HCT116 (cell line): Measurements from ENCODE around the gene ZHX3. TPM values are rescaled to one million over a fixed set of nuclear protein-coding genes. Genes with fewer than 3 reads are reported as not detected.

Experiments
- ATAC-seq: fragments of 200-7000 bp; cut with Tn5 transposase; 2 replicates; pipeline ENCODE4 v1.9.1; 2020; ENCODE audit warnings: mild to moderate bottlenecking, moderate library complexity
- BruUV-seq: library from RNA; stranded (reverse); fragments of 400-500 nt; replicated peaks from 2 replicates; lab custom pipeline; 2021; lab: Mats Ljungman, UMichigan
- CTCF ChIA-PET: fragments of 300-600 bp; sonication (Branson Sonifier 250); formaldehyde crosslinking; loops from one replicate; lab custom pipeline; 2021; ENCODE audit warnings: antibody characterized with exemption; lab: Charles Lee
- POLR2A ChIA-PET: fragments of 300-600, 350-600 bp; sonication (Branson Sonifier 250); formaldehyde crosslinking; loops from one replicate; lab custom pipeline; 2021; ENCODE audit warnings: antibody characterized with exemption; lab: Charles Lee
- RAD21 ChIA-PET, 2 experiments: fragments of 300-600 bp; sonication (Branson Sonifier 250); formaldehyde crosslinking; loops; one replicate each; lab custom pipeline; 2023; ENCODE audit warnings: low total read pairs in 2 of 2; ENCODE audit not compliant: uncharacterized antibody in 2 of 2, unreplicated experiment in 2 of 2, low non-redundant PET in 1 of 2; lab: Charles Lee
- DNase-seq: peaks from one replicate; pipeline ENCODE4 v3.0.0-alpha.2; 2010; ENCODE audit warnings: low read depth, low spot score
- H2AFZ ChIP-seq: fragments of 200-600 bp; shearing (Covaris generic), sonication (generic); 2 replicates; pipeline ENCODE4 v1.6.1; 2017; ENCODE audit warnings: low read depth, mixed run types, mixed read lengths, antibody characterized with exemption, low read length; ENCODE audit not compliant: poor library complexity, severe bottlenecking
- H3K27ac ChIP-seq: 2 replicates; pipeline ENCODE4 v1.5.1; 2012; ENCODE audit warnings: low read depth, low read length
- H3K27me3 ChIP-seq: fragments of 200-600 bp; sonication (generic); 2 replicates; pipeline ENCODE4 v1.6.1; 2016; ENCODE audit warnings: mixed run types, low read length, mixed read lengths; ENCODE audit not compliant: insufficient read depth
- H3K36me3 ChIP-seq, 2 experiments: fragments of 200-500 bp in 1 of 2; fragments of 200-600 bp in 1 of 2; sonication (Bioruptor generic) in 1 of 2; sonication (generic) in 1 of 2; 2 replicates each; pipeline versions ENCODE4 v1.5.1 to v1.6.1; 2014 to 2016; ENCODE audit warnings: low read length in 2 of 2, inconsistent platforms in 1 of 2, mixed read lengths in 1 of 2, mixed run types in 1 of 2; ENCODE audit not compliant: insufficient read depth in 2 of 2, control insufficient read depth in 1 of 2
- H3K4me1 ChIP-seq, 2 experiments: fragments of 200-600 bp in 1 of 2; sonication (generic) in 1 of 2; 2 replicates each; pipeline versions ENCODE4 v1.5.1 to v1.6.1; 2012 to 2017; ENCODE audit warnings: low read length in 2 of 2, inconsistent platforms in 1 of 2, mild to moderate bottlenecking in 1 of 2, mixed read lengths in 1 of 2, mixed run types in 1 of 2, moderate library complexity in 1 of 2; ENCODE audit not compliant: insufficient read depth in 2 of 2, control insufficient read depth in 1 of 2
- H3K4me2 ChIP-seq: fragments of 200-600 bp; sonication (generic); 2 replicates; pipeline ENCODE4 v1.6.1; 2017; ENCODE audit warnings: mixed run types, low read length, mixed read lengths
- H3K4me3 ChIP-seq, 2 experiments: fragments of 200-600 bp in 1 of 2; sonication (generic) in 1 of 2; replicated peaks in 1 of 2; 2 replicates each; pipeline ENCODE4 v1.5.1; 2011 to 2016; ENCODE audit warnings: low read length in 2 of 2, control low read depth in 1 of 2, low read depth in 1 of 2, mild to moderate bottlenecking in 1 of 2, mixed read lengths in 1 of 2, mixed run types in 1 of 2
- H3K79me2 ChIP-seq: fragments of 200-600 bp; sonication (generic); 2 replicates; pipeline ENCODE4 v1.6.1; 2017; ENCODE audit warnings: mild to moderate bottlenecking, mixed run types, low read length, moderate library complexity, mixed read lengths; ENCODE audit not compliant: insufficient read depth
- H3K9ac ChIP-seq: fragments of 200-600 bp; sonication (generic); 2 replicates; pipeline ENCODE4 v1.6.1; 2016; ENCODE audit warnings: low read length, mixed read lengths
- H3K9me2 ChIP-seq: fragments of 200-600 bp; sonication (generic), shearing (Covaris generic); 2 replicates; pipeline ENCODE4 v1.6.1; 2017; ENCODE audit warnings: mixed run types, mild to moderate bottlenecking, moderate library complexity; ENCODE audit not compliant: insufficient read depth
- H3K9me3 ChIP-seq, 2 experiments: fragments of 200-500 bp in 1 of 2; fragments of 200-600 bp in 1 of 2; sonication (Bioruptor generic) in 1 of 2; sonication (generic) in 1 of 2; 2 replicates each; pipeline ENCODE4 v1.6.1; 2014 to 2017; ENCODE audit warnings: low read length in 2 of 2, mixed read lengths in 2 of 2, inconsistent platforms in 1 of 2, low read depth in 1 of 2, mild to moderate bottlenecking in 1 of 2, mixed run types in 1 of 2, moderate library complexity in 1 of 2; ENCODE audit not compliant: control insufficient read depth in 1 of 2, insufficient read depth in 1 of 2
- H4K20me1 ChIP-seq: fragments of 200-600 bp; sonication (generic), shearing (Covaris generic); 2 replicates; pipeline ENCODE4 v1.6.1; 2017; ENCODE audit warnings: mixed run types, mild to moderate bottlenecking, moderate library complexity; ENCODE audit not compliant: insufficient read depth
- CBX3 ChIP-seq: IDR thresholded peaks from 2 replicates; pipeline ENCODE4 v1.6.1; 2012; ENCODE audit warnings: low read depth
- CEBPB ChIP-seq: IDR thresholded peaks from 2 replicates; pipeline ENCODE4 v1.6.1; 2012; ENCODE audit warnings: low read depth
- EGR1 ChIP-seq: IDR thresholded peaks from 2 replicates; pipeline ENCODE4 v1.6.1; 2012; ENCODE audit warnings: low read depth
- EZH2 ChIP-seq: fragments of 200-600 bp; sonication (generic); IDR thresholded peaks from 2 replicates; pipeline ENCODE4 v1.6.1; 2017; ENCODE audit warnings: antibody characterized with exemption, mixed run types
- EZH2phosphoT487 ChIP-seq: fragments of 200-600 bp; IDR thresholded peaks from 2 replicates; pipeline ENCODE4 v1.6.1; 2018; ENCODE audit warnings: antibody characterized with exemption, borderline replicate concordance
- FOSL1 ChIP-seq: IDR thresholded peaks from 2 replicates; pipeline ENCODE4 v1.6.1; 2012; ENCODE audit warnings: low read depth
- MAX ChIP-seq: IDR thresholded peaks from 2 replicates; pipeline ENCODE4 v1.6.1; 2012
- POLR2A ChIP-seq: IDR thresholded peaks from 2 replicates; pipeline ENCODE4 v1.7.0; 2011; ENCODE audit warnings: borderline replicate concordance; ENCODE audit not compliant: insufficient read depth, insufficient read length; ENCODE audit errors: extremely low read depth
- POLR2AphosphoS5 ChIP-seq: IDR thresholded peaks from 2 replicates; pipeline ENCODE4 v1.6.1; 2011; ENCODE audit warnings: mild to moderate bottlenecking, low read depth, low read length, moderate library complexity
- RAD21 ChIP-seq: IDR thresholded peaks from 2 replicates; pipeline ENCODE4 v1.6.1; 2012; ENCODE audit warnings: low read depth, mild to moderate bottlenecking
- SP1 ChIP-seq: IDR thresholded peaks from 2 replicates; pipeline ENCODE4 v1.6.1; 2012; ENCODE audit warnings: low read depth
- SRF ChIP-seq: IDR thresholded peaks from 2 replicates; pipeline ENCODE4 v1.6.1; 2012; ENCODE audit warnings: low read depth
- TCF7L2 ChIP-seq: IDR thresholded peaks from 2 replicates; pipeline ENCODE4 v1.7.0; 2011; ENCODE audit warnings: borderline replicate concordance, inconsistent platforms; ENCODE audit not compliant: insufficient read depth, insufficient read length; ENCODE audit errors: extremely low read depth
- YY1 ChIP-seq: IDR thresholded peaks from 2 replicates; pipeline ENCODE4 v1.6.1; 2011; ENCODE audit warnings: low read length, low read depth, moderate library complexity, mild to moderate bottlenecking; ENCODE audit not compliant: insufficient replicate concordance; ENCODE audit errors: extremely low read depth
- ZFX ChIP-seq: fragments of 450-650 bp; IDR thresholded peaks from 2 replicates; pipeline ENCODE4 v1.6.1; 2017
- ZNF274 ChIP-seq: fragments of 200-500 bp; sonication (Bioruptor generic); IDR thresholded peaks from 2 replicates; pipeline ENCODE4 v1.6.1; 2014; ENCODE audit warnings: mild to moderate bottlenecking, low read depth, low read length, inconsistent platforms
- intact Hi-C: fragments of 100-400 bp; cut with micrococcal nuclease; formaldehyde crosslinking; loops from 2 replicates; pipeline ENCODE4 v1.10.0; 2022
- total RNA-seq: library from RNA; stranded (reverse); gene quantifications from one replicate; pipeline ENCODE4 v1.2.1, GENCODE V29; 2021; ENCODE audit not compliant: unreplicated experiment
- TF ChIP-seq, protein P1 (sequence below): IDR thresholded peaks from 2 replicates; pipeline ENCODE4 v1.6.1; 2011; ENCODE audit warnings: mild to moderate bottlenecking, low read length, moderate library complexity; ENCODE audit not compliant: insufficient replicate concordance; ENCODE audit errors: extremely low read depth
- TF ChIP-seq, protein P2 (sequence below), 3 experiments: fragments of 200-600 bp in 1 of 3; sonication (generic) in 1 of 3; IDR thresholded peaks in 2 of 3; conservative IDR thresholded peaks in 1 of 3; 2 replicates each; pipeline ENCODE4 v1.5.1; 2012 to 2017; ENCODE audit warnings: low read depth in 2 of 3, low read length in 2 of 3, antibody characterized with exemption in 1 of 3, borderline replicate concordance in 1 of 3, control low read depth in 1 of 3, mild to moderate bottlenecking in 1 of 3, mixed read lengths in 1 of 3, mixed run types in 1 of 3, moderate library complexity in 1 of 3; ENCODE audit not compliant: insufficient read depth in 1 of 3

Gene ZHX3
- total RNA-seq, 1 experiment from 2014 or later, result 13.3 TPM

- no peaks in the 10 kb centered on the region for H3K36me3 ChIP-seq
- DNase-seq (no peak), ATAC-seq (no peak)
- no peak overlapping the region for H2AFZ ChIP-seq
- H3K9ac ChIP-seq, result no peak overlapping the region
- H3K4me3 ChIP-seq, result no peak overlapping the region
- no peak overlapping the region for H3K27ac ChIP-seq
- H4K20me1 ChIP-seq, result no peaks in the 10 kb centered on the region
- H3K4me2 ChIP-seq, result no peak overlapping the region
- ChIA-PET POLR2A (interaction anchor here (0.6 kb wide), 1 partner anchor 178 kb away, joined by 3 read pairs; no protein-coding TSS in a partner anchor), RAD21 (no interaction called here)
- no peaks in the 10 kb centered on the region for H3K4me1 ChIP-seq
- intact Hi-C loops, result no loop called here
- H3K9me3 ChIP-seq, result no peaks in the 10 kb centered on the region
- no peaks in the 10 kb centered on the region for H3K27me3 ChIP-seq
- BruUV-seq, result no TSS peak
- no peaks in the 10 kb centered on the region for H3K79me2 ChIP-seq
- TF ChIP-seq POLR2AphosphoS5, result no peak
- no peak for TF ChIP-seq FOSL1
- no peak for TF ChIP-seq SRF
- no peak for TF ChIP-seq CEBPB
- TF ChIP-seq, protein P1, sequence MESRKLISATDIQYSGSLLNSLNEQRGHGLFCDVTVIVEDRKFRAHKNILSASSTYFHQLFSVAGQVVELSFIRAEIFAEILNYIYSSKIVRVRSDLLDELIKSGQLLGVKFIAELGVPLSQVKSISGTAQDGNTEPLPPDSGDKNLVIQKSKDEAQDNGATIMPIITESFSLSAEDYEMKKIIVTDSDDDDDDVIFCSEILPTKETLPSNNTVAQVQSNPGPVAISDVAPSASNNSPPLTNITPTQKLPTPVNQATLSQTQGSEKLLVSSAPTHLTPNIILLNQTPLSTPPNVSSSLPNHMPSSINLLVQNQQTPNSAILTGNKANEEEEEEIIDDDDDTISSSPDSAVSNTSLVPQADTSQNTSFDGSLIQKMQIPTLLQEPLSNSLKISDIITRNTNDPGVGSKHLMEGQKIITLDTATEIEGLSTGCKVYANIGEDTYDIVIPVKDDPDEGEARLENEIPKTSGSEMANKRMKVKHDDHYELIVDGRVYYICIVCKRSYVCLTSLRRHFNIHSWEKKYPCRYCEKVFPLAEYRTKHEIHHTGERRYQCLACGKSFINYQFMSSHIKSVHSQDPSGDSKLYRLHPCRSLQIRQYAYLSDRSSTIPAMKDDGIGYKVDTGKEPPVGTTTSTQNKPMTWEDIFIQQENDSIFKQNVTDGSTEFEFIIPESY, result no peak
- no peak for TF ChIP-seq TCF7L2
- no peak for TF ChIP-seq POLR2A
- no peak for TF ChIP-seq ZFX
- TF ChIP-seq, protein P2, sequence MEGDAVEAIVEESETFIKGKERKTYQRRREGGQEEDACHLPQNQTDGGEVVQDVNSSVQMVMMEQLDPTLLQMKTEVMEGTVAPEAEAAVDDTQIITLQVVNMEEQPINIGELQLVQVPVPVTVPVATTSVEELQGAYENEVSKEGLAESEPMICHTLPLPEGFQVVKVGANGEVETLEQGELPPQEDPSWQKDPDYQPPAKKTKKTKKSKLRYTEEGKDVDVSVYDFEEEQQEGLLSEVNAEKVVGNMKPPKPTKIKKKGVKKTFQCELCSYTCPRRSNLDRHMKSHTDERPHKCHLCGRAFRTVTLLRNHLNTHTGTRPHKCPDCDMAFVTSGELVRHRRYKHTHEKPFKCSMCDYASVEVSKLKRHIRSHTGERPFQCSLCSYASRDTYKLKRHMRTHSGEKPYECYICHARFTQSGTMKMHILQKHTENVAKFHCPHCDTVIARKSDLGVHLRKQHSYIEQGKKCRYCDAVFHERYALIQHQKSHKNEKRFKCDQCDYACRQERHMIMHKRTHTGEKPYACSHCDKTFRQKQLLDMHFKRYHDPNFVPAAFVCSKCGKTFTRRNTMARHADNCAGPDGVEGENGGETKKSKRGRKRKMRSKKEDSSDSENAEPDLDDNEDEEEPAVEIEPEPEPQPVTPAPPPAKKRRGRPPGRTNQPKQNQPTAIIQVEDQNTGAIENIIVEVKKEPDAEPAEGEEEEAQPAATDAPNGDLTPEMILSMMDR (IDR thresholded peaks at IDR 0.05 in 2 of 3, conservative IDR thresholded peaks at IDR 0.05 in 1 of 3; ENCODE audit: borderline replicate concordance in 1 of 3, insufficient read depth in 1 of 3, low read depth in 2 of 3, low read length in 2 of 3), result no peak
- no peak for TF ChIP-seq EGR1
- no peak for TF ChIP-seq ZNF274
- TF ChIP-seq RAD21, result no peak
- TF ChIP-seq YY1, result no peak
- no peak for TF ChIP-seq EZH2
- TF ChIP-seq SP1, result no peak
- no peak for TF ChIP-seq CBX3
- TF ChIP-seq EZH2phosphoT487, result no peak
- no peak for TF ChIP-seq MAX
- TF ChIP-seq, all 23 proteins: peak for 0
- CTCF ChIA-PET, result no interaction called here
- H3K9me2 ChIP-seq, result no peaks in the 10 kb centered on the region
Observed at GRCh38 chr20:41308726-41309413, 8.7 kb downstream of the ZHX3 start.
